Psoas muscle (tissue), 8 donors: ENCODE measurements around the gene SH2B3. TPM values are rescaled to one million over a fixed set of nuclear protein-coding genes. Genes with fewer than 3 reads are reported as not detected.

Experiments
- ATAC-seq, 4 donors: fragments of 200-7000 bp; cut with Tn5 transposase; one replicate each; pipeline ENCODE4 v1.9.1; 2020; ENCODE audit warnings: moderate library complexity in 3 of 4, mild to moderate bottlenecking in 2 of 4
- DNase-seq, 2 donors: peaks; one replicate each; pipeline ENCODE4 v3.0.0-alpha.2; 2020
- H3K27ac ChIP-seq: fragments of 200-600 bp; one replicate; pipeline ENCODE4 v1.8.0; 2022
- H3K27me3 ChIP-seq, 3 donors: fragments of 200-600 bp in 1 of 3; one replicate each; pipeline versions ENCODE4 v1.6.1 to v1.8.0; 2013 to 2022; ENCODE audit warnings: low read length in 2 of 3, mild to moderate bottlenecking in 2 of 3, moderate library complexity in 1 of 3; ENCODE audit not compliant: insufficient read depth in 3 of 3
- H3K36me3 ChIP-seq, 2 donors: fragments of 200-600 bp in 1 of 2; one replicate each; pipeline versions ENCODE4 v1.6.1 to v1.8.0; 2013 to 2022; ENCODE audit warnings: low read depth in 1 of 2, mild to moderate bottlenecking in 1 of 2, moderate library complexity in 1 of 2; ENCODE audit not compliant: insufficient read depth in 1 of 2
- H3K4me1 ChIP-seq: fragments of 200-600 bp; one replicate; pipeline ENCODE4 v1.8.0; 2022
- H3K4me3 ChIP-seq: fragments of 200-600 bp; one replicate; pipeline ENCODE4 v1.8.0; 2022; ENCODE audit warnings: mild to moderate bottlenecking
- H3K9me3 ChIP-seq: fragments of 200-600 bp; one replicate; pipeline ENCODE4 v1.8.0; 2022
- CTCF ChIP-seq: fragments of 200-600 bp; IDR thresholded peaks from one replicate; pipeline ENCODE4 v1.8.0; 2022; ENCODE audit warnings: antibody characterized with exemption
- whole genome bisulfite sequencing, 3 donors: extraction: QIAGEN DNeasy Blood & Tissue Kit; methylation state at CpG; one replicate each; pipeline versions ENCODE4 v1.1.6 to v1.1.7; 2013; 5-methylcytosine and 5-hydroxymethylcytosine counted together
- intact Hi-C, 2 donors: fragments of 100-400 bp; cut with DNase I; formaldehyde crosslinking; loops; one replicate each; pipeline versions ENCODE4 v1.11.0 to v1.14.2; 2022
- polyA plus RNA-seq, 3 donors: library from polyadenylated mRNA; stranded (reverse); fragments of 200-250 nt; gene quantifications; one replicate each; pipeline ENCODE4 v1.2.3, GENCODE V29; 2013
- total RNA-seq, 4 donors: library from RNA; stranded (reverse); fragmentation: NEBNext Ultra II Directional in 2 of 4; extraction: Animal tissue kit (Norgen Biotek cat#: 25700) in 2 of 4; gene quantifications; one replicate each; pipeline versions ENCODE4 v1.2.1 to v1.2.4, GENCODE V29; 2021 to 2023
- donor health status: healthy with polysubstance abuse.
- donor health status: DM: no; HTN: no; CAD: no; lungs with moderate emphysema.
- donor health status: Bipolar disorder and iron deficiency.
- donor health status: healthy.
- donor health status: DM: yes; HTN: yes; CAD: no.
- donor health status: DM: no; HTN: no; CAD: no.
- donor health status: DM: no; HTN: no; CAD: no.
- donor health status: DM: yes; HTN: yes; CAD: no.

The SH2B3 gene
- total and polyA plus RNA-seq, 7 donors, result 4.4 to 25.0 (median 11.9) TPM

GRCh38 chr12:111428728-111429175 is 23.0 kb downstream of the SH2B3 start:
- H3K36me3 ChIP-seq, result no peaks in the 10 kb centered on the region
- 59 to 90% (median 66%) methylated on average over 9 to 21 of the region's 21 CpGs for WGBS, 3 donors
- no peaks in the 10 kb centered on the region for H3K9me3 ChIP-seq
- no peaks in the 10 kb centered on the region for H3K27me3 ChIP-seq
- intact Hi-C loops, result no loop called here
- no peak overlapping the region for H3K4me3 ChIP-seq
- ATAC-seq (no peak), DNase-seq (peak in 1 of 2 donors; percentile 76)
- peaks cover 43% of the 10 kb centered on the region for H3K4me1 ChIP-seq
- peak overlapping the region; percentile 52 for H3K27ac ChIP-seq
- no peak for TF ChIP-seq CTCF

- peak overlapping the region; percentile 30 for H3K4me3 ChIP-seq
- H3K4me1 ChIP-seq, result peaks cover 54% of the 10 kb centered on the region
- no peak for TF ChIP-seq CTCF
- no peaks in the 10 kb centered on the region for H3K9me3 ChIP-seq
- peak overlapping the region; percentile 52 for H3K27ac ChIP-seq
- 46 to 66% (median 47%) methylated on average over 21 of the region's 21 CpGs for WGBS, 3 donors
- no peaks in the 10 kb centered on the region for H3K27me3 ChIP-seq
- ATAC-seq (no peak), DNase-seq (no peak)
- H3K36me3 ChIP-seq, result no peaks in the 10 kb centered on the region
- intact Hi-C loops, result no loop called here
These were observed 24.2 kb downstream of the SH2B3 start for GRCh38 chr12:111429828-111430432.

- intact Hi-C loops, result no loop called here
- peaks cover 56% of the 10 kb centered on the region for H3K4me1 ChIP-seq
- H3K4me3 ChIP-seq, result peak overlapping the region; percentile 30
- no peak for DNase-seq
- 40 to 61% (median 53%) methylated on average over 15 to 17 of the region's 17 CpGs for WGBS, 3 donors
- TF ChIP-seq CTCF, result no peak
- no peak for ATAC-seq
- peak overlapping the region; percentile 52 for H3K27ac ChIP-seq
- H3K36me3 ChIP-seq, result no peaks in the 10 kb centered on the region
- H3K9me3 ChIP-seq, result no peaks in the 10 kb centered on the region
- no peaks in the 10 kb centered on the region for H3K27me3 ChIP-seq
These were observed 25.0 kb downstream of the SH2B3 start for GRCh38 chr12:111430433-111431353.

GRCh38 chr12:111431772-111432171 is 26.0 kb downstream of the SH2B3 start:
- 78 to 83% (median 81%) methylated on average over 6 of the region's 6 CpGs for WGBS, 3 donors
- peak overlapping the region; percentile 52 for H3K27ac ChIP-seq

More at GRCh38 chr12:111431772-111432171, 26.0 kb downstream of the SH2B3 start:
- ATAC-seq (no peak), DNase-seq (no peak)
- H3K4me1 ChIP-seq, result peaks cover 52% of the 10 kb centered on the region
- intact Hi-C loops, result no loop called here
- TF ChIP-seq CTCF, result no peak
- H3K27me3 ChIP-seq, result no peaks in the 10 kb centered on the region
- no peak overlapping the region for H3K4me3 ChIP-seq
- no peaks in the 10 kb centered on the region for H3K9me3 ChIP-seq
- H3K36me3 ChIP-seq, result no peaks in the 10 kb centered on the region
